Activated T-helper 1 cell treated with anti-CD3 and anti-CD28 coated beads, Interleukin-2, amount 50 U/mL, for 16 hours (primary cell): ENCODE results near the gene SCO2.

ENCODE experiments used
- DNase-seq, 2 donors: peaks; one replicate each; pipeline ENCODE4 v3.0.0-alpha.2; 2020; ENCODE audit warnings: low read depth in 1 of 2, low spot score in 1 of 2

Gene SCO2, protein sequence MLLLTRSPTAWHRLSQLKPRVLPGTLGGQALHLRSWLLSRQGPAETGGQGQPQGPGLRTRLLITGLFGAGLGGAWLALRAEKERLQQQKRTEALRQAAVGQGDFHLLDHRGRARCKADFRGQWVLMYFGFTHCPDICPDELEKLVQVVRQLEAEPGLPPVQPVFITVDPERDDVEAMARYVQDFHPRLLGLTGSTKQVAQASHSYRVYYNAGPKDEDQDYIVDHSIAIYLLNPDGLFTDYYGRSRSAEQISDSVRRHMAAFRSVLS

DNA sequence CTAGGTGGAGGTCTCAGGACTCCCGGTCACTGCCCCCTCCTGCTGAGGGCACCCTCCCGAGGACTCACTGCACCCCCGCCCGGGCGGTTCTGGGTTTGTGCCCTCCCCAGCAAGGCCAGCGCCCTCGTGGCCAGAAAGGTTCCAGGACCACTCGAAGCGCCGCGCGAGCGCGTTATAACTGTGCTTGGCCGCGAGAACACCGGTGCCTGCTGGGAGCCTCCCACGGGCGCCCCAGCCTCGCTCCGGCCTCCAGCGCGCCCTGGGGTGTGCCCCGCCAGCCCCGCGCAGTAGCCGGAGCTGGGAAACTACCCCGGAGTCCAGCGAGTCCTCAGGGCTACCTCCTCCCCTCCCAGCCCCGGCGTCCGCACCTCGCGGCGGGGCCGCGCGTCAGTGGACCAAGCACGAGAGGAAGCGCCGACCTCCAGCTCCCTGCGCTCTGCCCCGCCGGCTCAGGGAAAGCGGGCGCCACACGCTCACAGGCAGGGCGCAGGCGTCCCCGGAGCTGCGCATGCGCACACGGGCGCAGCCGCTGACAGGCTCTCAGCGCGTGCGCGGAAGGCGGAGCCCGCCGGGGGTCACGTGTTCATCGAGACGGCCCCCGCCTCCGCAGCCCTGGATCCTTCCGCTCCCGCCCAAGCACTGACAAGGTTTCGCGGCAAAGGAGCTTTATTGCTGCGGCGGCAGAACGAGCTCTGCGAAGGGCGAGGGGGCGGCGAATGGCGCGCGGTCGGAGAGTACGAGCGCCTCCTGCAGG lies at the start of gene SCO2:
SCO2 (minus strand) TSS at position 495 of the 754 bp plus-strand sequence. CDS start 1,187 bp downstream, outside the sequence.
- peak; percentile 93 to 98 for DNase-seq

- DNase-seq, result no peak
Measured at GRCh38 chr22:50574383-50574755, 49.0 kb upstream of the SCO2 start.

DNA sequence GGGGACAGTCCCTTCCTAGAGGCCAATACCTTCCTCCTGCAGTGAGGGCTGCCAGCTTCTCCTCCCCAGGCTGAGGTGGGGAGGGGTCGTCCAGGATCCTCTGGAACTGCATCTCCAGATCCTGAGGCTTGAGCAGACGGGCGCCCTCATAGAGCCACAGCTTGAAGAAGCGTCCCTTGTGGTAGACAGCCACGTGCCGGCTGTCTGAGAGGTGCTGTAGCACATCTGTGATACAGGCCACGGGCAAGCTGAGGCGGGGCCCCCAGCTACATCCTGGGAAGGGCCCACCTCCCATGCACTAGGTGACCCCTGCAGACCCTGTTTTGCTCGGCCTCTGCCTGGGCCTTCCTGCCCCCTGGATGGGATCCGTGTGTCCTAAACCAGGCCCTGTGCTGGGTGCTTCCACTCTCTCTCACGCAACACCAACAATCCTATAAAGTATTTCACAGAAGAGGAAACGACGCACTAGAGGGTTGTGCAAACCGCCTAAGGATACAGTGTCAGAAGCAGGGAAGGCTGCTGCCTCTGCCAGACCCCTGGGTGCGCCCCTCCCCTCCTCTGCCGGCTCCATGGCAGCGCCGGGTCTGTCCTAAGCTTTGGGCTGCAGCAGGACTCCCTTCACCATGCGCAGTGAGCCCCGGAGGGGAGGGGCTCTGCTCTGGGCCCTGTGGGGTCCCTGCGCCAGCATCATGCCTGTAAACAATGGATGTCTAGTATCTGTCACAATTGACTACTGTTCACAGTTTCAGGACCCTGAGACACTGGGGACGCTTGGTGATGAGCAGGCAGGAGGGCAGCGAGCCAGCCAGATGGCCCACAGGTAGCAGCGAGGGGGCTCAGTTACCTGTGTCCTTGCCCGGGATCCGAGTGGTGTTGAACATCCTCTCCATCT lies 48.3 kb upstream of the SCO2 start:
- DNase-seq, result no peak

DNA sequence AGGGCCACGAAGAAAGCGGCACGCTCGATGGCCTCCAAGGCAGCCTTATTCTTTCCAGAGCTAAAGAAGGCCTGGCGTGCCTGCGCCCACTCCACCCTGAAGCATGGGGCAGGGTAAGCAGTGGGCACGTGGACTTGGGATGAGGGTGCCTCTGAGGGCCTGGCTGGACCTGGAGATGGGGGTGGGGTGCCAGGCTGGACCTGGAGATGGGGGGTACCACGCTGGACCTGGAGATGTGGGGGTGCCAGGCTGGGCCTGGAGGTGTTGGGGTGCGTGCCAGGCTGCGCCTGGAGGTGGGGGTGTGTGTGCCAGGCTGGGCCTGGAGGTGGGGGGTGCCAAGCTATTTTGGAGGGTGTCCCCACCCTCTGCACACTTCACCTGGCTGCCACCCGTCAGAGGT lies 47.6 kb upstream of the SCO2 start:
- DNase-seq, result no peak

DNA sequence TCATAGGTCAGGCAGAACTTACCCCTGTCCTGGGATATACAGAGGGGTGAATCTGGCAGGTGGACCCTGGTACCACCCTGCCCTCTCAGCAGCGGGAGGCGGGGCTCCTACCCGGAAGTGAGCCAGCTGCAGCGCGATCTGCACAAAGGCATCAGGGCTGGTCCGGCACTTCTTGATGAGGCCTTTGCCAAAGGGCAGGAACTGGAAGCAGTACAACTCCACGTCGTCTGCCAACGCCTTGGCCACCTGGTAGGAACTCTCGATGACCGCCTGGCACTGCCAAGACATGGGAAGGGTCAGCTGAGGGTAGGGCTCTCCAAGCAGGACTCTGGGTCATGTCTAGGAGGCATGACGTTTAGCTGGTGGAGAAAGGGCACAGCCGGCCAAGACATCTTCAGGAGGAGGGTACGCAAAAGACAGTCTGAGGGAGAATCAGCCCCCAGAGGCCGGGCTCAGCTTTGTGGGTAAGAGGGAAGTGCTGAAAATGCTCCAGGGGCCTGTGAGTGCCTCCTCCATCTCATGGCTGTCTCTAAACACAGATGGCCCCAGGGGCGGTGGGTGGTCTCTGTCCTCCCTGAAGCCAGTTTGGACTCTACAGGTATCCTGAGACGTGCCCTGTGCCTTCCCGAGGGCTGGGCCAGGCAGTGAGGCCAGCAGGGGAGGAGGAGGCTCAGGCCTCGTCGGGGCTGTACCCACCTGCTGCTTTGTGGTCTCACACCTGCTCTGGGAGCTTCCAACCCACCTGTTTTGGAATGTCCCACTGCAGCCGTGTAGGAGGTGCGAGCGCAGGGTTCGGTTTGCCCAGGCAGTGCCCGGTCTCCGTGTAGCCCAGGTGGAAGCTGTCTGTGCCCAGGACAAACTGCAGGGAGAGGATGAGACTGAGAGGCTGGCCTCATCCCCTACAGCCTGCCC lies 46.1 kb upstream of the SCO2 start:
- DNase-seq, result no peak

DNA sequence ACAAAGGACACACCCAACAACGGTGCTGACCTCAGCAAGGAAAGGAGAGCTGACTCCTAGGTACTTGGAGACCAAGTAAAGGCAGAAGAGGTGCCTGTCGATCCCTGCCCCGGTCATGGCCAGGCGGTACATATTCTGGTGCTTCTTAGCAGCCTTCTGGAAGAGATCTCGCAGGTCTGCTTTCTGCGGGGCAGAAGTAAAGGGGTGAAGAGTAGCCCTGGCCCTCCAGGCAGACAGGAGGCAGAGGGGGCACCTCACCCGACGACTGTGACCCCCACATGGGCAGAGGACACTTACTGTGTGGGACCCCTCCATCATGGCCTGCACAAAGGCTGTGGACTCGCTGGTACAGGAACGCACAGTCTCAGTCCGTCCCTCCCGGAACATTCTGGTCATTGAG lies 45.5 kb upstream of the SCO2 start:
- no peak for DNase-seq

- DNase-seq, result no peak
Measured at GRCh38 chr22:50569896-50570535, 44.6 kb upstream of the SCO2 start.

DNA sequence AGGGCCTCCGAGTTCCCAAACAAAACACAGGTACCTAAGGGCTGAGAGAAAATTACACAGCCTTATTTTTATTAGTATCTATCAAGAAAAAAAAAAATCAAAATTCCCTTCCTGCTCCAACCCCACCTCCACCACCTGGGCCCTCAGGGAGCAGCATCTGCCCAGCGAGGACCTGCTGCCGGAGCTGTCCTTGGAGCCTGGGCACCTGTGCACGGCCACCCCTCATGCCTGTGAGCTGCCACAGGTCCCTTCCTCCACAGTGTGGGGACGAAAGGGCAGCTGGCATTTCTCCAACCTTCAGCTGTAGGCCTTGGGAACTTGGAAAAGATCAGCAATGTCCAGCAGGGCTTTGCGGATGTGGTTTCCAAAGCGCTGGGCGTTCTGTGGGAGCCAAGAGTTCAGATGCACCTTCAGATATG lies 43.7 kb upstream of the SCO2 start:
- no peak for DNase-seq

DNA sequence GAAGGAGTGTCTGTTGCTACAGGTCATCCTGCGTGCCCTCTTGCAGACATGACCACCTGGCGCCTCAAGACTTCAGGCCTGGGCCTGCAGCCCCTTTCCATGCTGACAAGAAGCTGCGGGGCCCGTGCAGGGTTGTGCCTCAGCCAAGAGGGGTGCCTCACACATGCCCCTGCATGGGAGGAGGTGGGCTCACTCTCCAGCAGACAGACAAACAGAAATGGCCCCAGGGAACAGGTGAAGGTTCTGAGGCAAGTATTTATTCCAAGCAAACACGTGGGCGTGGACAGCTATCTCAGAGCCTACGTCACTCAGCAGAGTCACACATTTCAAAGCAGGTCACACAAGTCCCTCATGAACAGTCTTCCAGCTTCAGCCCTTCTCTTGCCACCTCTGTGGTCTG lies 43.2 kb upstream of the SCO2 start:
- no peak for DNase-seq

DNA sequence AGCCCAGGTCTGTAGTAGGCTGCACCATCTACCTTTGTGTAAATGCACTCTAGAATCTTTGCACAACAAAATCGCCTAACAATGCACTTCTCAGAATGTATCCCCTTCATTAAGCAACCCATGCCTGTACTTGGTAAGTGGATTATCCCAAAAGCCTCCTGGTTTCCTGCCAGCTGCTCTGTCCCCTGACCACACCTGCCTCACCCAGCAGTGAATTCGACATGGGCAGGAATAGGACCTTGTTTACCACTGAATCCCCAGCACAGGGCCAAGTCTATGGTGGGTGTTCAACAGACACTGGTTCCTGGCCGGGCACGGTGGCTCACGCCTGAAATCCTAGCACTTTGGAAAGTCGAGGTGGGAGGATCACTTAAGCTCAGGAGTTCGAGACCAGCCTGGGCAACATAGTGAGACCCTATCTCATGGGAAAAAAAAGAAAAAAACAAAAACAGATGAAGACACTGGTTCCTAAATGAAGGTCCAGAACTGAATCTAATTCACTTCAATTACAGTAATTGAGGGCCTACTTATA lies 42.4 kb upstream of the SCO2 start:
- no peak for DNase-seq

DNA sequence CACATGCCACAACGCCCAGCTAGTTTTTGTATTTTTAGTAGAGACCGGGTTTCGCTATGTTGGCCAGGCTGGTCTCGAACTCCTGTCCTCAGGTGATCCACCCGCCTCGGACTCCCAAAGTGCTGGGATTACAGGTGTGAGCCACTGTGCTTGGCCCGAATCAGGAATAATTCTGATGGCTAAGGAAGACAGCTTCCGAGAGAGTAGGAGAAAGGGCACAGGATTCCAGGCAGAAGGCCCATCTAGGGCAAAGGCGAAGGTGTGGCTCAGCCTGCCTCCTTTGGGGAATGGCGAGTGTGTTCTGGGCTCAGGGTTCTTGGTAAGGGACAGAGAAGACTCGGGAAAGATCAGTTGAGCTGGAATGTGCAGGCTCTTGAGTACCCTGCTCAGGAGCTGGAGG lies 38.9 kb upstream of the SCO2 start:
- no peak for DNase-seq

DNA sequence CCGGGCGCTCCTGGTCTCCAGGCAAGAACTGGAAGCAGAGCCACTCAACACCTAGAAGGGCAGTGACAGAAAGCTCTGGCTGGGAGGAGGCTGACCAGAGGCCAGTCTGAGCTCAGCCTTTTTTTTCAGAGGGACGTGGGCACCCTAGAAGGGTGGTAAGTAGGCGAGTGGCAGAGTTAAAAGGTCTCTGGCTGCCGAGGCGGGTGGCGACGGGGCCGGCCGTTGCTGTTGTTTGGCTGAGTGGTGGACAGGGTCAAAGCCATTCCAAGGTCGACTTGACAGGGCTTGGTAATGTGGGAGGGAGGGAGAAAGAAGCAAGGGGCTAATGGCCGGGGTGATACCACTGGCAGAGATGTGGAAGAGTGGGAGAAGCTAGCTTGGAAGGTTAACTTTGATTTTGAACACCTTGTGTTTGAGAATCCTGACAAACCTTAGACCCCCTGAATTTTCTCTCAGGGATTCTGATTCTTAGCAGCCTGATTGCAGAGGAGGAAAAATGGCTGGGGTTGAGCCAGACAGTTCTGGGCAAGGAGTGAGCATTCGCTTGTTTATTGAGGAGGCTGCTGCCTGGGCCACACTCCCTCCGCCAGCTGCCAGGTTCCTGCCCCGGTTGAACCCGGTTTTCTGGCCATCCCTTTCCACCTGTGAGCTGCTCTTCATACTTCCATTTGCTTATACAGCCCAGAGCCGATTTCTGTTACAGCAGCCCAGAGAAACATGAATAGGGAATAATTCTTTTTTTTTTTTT lies 38.2 kb upstream of the SCO2 start:
- no peak for DNase-seq

DNA sequence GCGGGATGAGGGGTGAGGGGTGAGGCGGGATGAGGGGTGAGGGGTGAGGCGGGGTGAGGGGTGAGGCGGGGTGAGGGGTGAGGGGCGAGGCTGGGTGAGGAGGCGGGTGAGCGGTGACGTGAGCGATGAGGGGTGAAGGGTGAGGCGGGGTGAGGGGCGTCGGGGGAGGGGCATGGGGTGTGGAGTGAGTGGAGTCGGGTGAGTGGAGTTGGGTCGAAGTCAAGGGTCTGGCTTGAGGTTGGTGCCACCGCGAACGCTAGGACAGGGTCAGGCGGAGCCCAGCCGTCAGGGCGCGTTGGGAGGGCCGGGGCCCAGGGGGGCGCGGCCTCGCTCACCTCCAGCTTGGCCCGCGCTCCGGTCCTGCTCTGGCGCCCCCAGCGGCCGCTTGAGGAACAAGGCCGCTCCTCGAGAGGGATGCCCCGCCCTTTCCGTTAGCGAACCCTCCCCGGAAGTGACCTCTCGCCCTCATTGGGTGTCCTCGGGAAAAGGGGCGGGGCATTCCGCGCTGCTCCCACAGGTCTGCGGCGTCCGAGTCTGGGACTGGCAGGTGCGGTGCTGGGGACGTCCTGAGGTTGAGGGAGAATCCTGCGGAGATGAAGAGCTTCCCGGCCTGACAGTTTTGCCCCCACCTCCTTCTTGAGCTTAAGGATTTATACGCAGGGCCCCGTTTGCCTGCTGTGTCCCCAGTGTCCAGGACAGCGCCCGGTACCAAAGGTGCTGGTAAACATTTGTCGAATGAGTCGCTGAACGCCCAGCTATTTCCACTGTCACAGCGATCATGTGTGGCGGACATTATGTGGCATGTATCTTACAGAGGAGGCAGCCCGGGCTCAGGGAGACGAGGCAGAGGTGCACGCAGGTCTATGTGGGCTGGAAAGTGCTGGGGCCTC lies 37.4 kb upstream of the SCO2 start, which contains the start of gene SYCE3:
SYCE3 (minus strand) TSS at position 397 of the 890 bp plus-strand sequence. CDS start 6,514 bp downstream, outside the sequence.
- DNase-seq, result peak; percentile 94 to 95

DNA sequence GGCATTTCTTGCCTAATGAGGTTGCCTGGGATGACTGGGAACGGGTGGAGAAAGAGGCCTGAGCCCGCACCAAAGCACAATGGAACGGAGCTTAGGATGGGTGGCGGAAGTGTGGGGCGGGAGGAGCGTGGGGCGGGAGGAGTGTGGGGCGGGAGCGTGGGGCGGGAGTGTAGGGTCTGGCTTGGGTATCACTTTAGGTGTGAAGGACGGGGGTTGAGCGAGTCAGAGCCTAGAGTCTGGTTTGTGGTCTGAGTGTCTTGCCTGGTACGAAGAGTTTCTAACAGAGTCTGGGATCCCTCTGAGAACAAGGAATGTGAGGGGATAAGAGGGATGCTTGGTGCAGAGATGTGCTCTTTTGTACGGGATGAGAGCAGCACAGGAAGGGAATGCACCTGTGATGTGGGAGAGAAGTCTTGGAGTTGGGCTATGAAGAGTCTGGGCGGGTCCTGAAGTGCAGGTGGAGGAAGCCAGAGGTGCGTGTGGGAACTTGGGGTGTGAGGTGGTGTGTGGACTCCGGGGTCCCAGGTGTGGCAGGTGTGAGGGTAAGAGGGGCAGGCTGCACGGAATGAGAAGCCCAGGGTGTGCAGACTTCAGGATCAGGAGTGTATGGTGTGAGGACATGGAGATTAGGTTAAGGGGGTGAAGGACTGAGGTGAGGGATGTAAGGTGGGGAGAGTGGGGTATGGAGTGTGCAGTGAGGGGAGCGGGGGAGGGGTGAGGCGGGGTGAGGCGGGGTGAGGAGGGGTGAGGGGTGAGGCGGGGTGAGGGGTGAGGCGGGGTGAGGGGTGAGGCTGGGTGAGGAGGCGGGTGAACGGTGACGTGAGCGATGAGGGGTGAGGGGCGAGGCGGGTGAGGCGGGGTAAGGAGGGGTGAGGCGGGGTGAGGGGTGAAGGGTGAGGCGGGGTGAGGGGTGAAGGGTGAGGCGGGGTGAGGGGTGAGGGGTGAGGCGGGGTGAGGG lies 36.3 kb upstream of the SCO2 start:
- no peak for DNase-seq

GRCh38 chr22:50560034-50560433 lies 34.6 kb upstream of the SCO2 start:
- no peak for DNase-seq

DNA sequence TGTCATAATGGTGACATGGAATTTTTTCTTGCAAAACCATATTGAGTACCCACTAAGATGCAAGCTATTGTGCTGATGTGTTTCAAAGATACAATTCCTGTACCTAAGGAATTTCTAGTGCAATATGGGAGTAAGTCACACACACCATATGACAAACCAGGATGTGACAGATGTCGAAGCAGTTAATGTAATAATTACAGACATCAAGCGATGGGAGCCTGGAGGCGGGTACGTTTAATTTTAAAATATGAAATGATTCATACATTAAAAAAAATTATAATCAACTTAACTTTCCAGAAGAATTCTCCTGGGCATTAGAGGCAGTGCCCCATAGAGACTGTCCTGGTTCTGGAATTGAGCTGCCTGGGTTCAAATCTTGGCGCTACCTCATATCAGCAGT lies 31.3 kb upstream of the SCO2 start:
- no peak for DNase-seq

- no peak for DNase-seq
Measured at GRCh38 chr22:50553310-50553709, 27.9 kb upstream of the SCO2 start.
